K562 (cell line): ENCODE results near the gene LMBR1.

Experiments used
- FOS ChIP-seq: IDR thresholded peaks from 3 replicates; pipeline ENCODE4 v1.6.1; 2011; ENCODE audit not compliant: insufficient read length; ENCODE audit errors: extremely low read depth
- ZBTB7A ChIP-seq: IDR thresholded peaks from 2 replicates; pipeline ENCODE4 v1.6.1; 2011; ENCODE audit warnings: low read depth, mild to moderate bottlenecking, low read length, moderate library complexity, borderline replicate concordance; ENCODE audit not compliant: control insufficient read depth
- TF ChIP-seq, protein P1 (sequence below), 3 experiments: IDR thresholded peaks in 2 of 3; conservative IDR thresholded peaks in 1 of 3; 2 replicates each; pipeline ENCODE4 v1.5.1; 2011 to 2012; ENCODE audit warnings: low read length in 3 of 3, mild to moderate bottlenecking in 3 of 3, control low read depth in 2 of 3, improper control_type of control experiment in 1 of 3, inconsistent platforms in 1 of 3, low read depth in 1 of 3, mixed read lengths in 1 of 3, moderate library complexity in 1 of 3; ENCODE audit not compliant: insufficient read depth in 2 of 3

DNA sequence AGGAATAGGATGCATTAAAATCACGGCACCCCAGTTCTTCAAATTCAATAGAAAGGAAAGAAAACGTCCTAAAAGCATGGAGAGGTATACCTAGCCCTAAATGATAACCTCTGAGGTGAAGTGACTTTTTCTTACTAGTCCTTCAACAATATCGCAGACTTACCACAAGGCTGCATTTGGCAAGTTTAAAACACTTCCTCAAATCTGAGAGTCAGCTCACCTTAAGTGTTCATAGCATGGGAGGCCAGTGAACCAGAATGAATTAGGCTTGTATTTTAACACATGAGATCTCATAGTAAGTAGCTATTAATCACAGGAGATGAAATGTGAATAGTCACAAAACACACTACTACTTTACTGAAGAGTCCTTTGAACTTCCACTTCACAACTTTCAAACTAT lies 128.2 kb downstream of the LMBR1 start:
- no peak for TF ChIP-seq FOS
- TF ChIP-seq, protein P1, sequence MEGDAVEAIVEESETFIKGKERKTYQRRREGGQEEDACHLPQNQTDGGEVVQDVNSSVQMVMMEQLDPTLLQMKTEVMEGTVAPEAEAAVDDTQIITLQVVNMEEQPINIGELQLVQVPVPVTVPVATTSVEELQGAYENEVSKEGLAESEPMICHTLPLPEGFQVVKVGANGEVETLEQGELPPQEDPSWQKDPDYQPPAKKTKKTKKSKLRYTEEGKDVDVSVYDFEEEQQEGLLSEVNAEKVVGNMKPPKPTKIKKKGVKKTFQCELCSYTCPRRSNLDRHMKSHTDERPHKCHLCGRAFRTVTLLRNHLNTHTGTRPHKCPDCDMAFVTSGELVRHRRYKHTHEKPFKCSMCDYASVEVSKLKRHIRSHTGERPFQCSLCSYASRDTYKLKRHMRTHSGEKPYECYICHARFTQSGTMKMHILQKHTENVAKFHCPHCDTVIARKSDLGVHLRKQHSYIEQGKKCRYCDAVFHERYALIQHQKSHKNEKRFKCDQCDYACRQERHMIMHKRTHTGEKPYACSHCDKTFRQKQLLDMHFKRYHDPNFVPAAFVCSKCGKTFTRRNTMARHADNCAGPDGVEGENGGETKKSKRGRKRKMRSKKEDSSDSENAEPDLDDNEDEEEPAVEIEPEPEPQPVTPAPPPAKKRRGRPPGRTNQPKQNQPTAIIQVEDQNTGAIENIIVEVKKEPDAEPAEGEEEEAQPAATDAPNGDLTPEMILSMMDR (IDR thresholded peaks at IDR 0.05 in 2 of 3, conservative IDR thresholded peaks at IDR 0.05 in 1 of 3; ENCODE audit: insufficient read depth in 2 of 3, low read depth in 1 of 3, low read length in 3 of 3), result no peak
- no peak for TF ChIP-seq ZBTB7A
